ENCODE data around the gene SRD5A1. TPM values are rescaled to one million over a fixed set of nuclear protein-coding genes. Genes with fewer than 3 reads are reported as not detected.

The SRD5A1 gene
- total RNA-seq, 2 experiments from 2014 or later, result 10.1 to 10.4 TPM

GRCh38 chr5:6723122-6723815 lies 90.0 kb downstream of the SRD5A1 start:
- CTCF ChIA-PET, result interaction anchor here (1.0 to 1.6 kb wide), 3 partner anchors 12 to 46 kb away, joined by 3 read pairs; no protein-coding TSS in a partner anchor
- no peak overlapping the region for H3K27ac Mint-ChIP-seq

GRCh38 chr5:6723816-6724300 lies 90.6 kb downstream of the SRD5A1 start:
- ChIA-PET CTCF (interaction anchor here (1.0 to 1.2 kb wide), 2 partner anchors 11 to 14 kb away, joined by 3 read pairs; no protein-coding TSS in a partner anchor), POLR2A (no interaction called here)
- H3K36me3 Mint-ChIP-seq (ENCODE audit: low read depth), result peaks cover 30% of the 10 kb centered on the region
- H3K4me1 Mint-ChIP-seq, result peaks cover 82% of the 10 kb centered on the region
- no peak overlapping the region for H3K27ac Mint-ChIP-seq
- no peaks in the 10 kb centered on the region for H3K27me3 Mint-ChIP-seq
- H3K9me3 Mint-ChIP-seq, result no peaks in the 10 kb centered on the region
- H3K4me3 Mint-ChIP-seq, result no peak overlapping the region
- DNase-seq, result no peak

More at GRCh38 chr5:6723122-6723815, 90.0 kb downstream of the SRD5A1 start:
- Mint-ChIP-seq H3K4me1 (peaks cover 84% of the 10 kb centered on the region), H3K27me3 (no peaks in the 10 kb centered on the region), H3K36me3 (ENCODE audit: low read depth) (peaks cover 36% of the 10 kb centered on the region), H3K9me3 (no peaks in the 10 kb centered on the region), H3K4me3 (no peak overlapping the region)
- POLR2A ChIA-PET, result no interaction called here
- no peak for DNase-seq

Other genes with a start within 250 kb of the SRD5A1 start
- not detected for gene UBE2QL1, start 184.6 kb upstream of the SRD5A1 start, total RNA-seq
- 10 to 100 TPM; 67.1 to 74.5 TPM for gene NSUN2, start 396 bp upstream of the SRD5A1 start, total RNA-seq
- gene TENT4A, start 80.0 kb downstream of the SRD5A1 start, total RNA-seq, result 10 to 100 TPM; 37.4 to 41.9 TPM